NCI-H2171 (cell line): ENCODE data around the gene SLC35F3.
"Not testable (repeated sequence)": the region's sequence is repeated elsewhere in the genome, so short reads cannot be mapped to it uniquely, and the experiment has no call there.

Experiments
- DNase-seq: peaks from one replicate; lab custom pipeline; 2025; lab: John Stamatoyannopoulos, UW

SLC35F3 gene

DNA sequence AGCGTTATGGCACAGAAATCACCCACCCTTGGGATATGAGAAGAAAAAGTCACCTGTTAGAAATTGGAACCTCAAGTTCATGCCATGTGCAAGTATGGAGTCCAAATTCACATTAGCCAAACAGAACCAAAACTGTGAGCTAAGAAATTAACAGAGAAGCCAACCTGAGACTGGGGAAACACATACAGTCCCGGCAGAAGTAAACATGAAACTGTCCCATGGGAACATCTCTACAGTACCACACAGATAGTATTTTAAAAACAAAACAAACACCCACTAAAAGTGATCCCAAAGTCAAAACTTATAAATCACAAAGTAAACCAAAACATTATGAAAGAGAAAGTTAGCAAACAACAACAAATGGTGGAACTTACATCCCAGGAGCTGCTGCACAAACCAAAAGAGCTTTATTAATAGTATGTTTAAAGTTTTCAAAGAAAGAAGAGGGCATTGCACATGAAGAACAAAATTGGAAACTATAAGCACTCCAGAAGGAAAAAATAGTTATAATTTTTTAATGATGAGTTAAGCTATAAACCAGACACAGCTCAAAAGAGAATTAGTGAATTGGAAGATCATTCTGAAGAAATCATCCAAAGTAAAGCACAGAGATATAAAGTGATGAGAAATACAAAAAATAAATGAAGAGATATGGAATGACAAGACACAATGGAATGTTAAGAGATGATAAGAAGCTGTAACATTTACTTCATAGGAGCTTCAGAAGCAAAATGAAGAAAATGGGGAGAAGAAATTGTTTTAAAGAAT, 385.2 kb downstream of the SLC35F3 start:
- DNase-seq = no peak

DNA sequence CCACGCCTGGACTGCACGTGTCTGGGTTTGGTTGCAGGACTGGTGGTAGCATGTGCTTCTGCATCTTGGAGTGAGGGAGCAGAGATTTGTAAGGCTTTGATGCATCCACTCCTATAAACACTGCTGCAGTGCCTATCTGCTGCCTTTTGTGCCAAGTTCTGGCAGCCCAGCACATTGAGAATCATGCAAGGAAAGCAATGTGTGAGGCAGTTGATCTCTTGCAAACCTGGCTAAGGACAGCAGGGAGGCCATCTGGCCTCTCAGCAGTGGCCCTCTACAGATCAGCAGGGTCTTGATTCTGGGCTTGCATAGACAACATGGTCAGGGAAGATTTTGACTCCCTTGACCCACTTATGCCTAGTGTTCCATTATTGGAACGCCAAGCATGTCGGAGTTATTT, 387.5 kb downstream of the SLC35F3 start:
- DNase-seq = no peak

GRCh38 chr1:234292548-234292947, 388.1 kb downstream of the SLC35F3 start:
- no peak for DNase-seq

GRCh38 chr1:234294109-234294817, 389.8 kb downstream of the SLC35F3 start:
- DNase-seq = no peak

GRCh38 chr1:234295068-234295467, 390.6 kb downstream of the SLC35F3 start:
- DNase-seq = peak; percentile 10

DNA sequence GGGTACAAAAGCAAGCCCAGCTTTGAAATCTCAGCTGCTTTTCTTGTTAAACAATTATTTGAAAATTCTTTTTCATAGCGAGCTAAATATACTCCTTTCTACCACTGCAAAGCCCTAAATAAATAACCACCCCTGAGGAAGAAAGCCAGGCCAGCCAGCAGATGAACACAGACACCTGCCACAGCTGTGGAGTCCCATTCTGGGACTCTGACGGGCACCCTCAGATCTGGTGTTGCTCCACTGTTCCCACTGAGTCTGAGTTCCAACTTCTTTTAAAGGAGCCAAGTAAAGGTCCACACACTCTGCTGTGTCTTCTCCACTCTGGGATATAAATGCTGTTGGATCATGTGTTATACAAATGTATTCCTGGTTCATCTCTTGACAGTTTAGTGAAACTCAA, 391.1 kb downstream of the SLC35F3 start:
- DNase-seq = no peak

- no peak for DNase-seq
Measured at GRCh38 chr1:234296496-234296895, 392.0 kb downstream of the SLC35F3 start.

GRCh38 chr1:234297668-234298067, 393.2 kb downstream of the SLC35F3 start:
- DNase-seq = no peak

GRCh38 chr1:234300096-234300495, 395.6 kb downstream of the SLC35F3 start:
- DNase-seq = no peak

GRCh38 chr1:234301663-234302062, 397.2 kb downstream of the SLC35F3 start:
- DNase-seq = not testable (repeated sequence)

DNA sequence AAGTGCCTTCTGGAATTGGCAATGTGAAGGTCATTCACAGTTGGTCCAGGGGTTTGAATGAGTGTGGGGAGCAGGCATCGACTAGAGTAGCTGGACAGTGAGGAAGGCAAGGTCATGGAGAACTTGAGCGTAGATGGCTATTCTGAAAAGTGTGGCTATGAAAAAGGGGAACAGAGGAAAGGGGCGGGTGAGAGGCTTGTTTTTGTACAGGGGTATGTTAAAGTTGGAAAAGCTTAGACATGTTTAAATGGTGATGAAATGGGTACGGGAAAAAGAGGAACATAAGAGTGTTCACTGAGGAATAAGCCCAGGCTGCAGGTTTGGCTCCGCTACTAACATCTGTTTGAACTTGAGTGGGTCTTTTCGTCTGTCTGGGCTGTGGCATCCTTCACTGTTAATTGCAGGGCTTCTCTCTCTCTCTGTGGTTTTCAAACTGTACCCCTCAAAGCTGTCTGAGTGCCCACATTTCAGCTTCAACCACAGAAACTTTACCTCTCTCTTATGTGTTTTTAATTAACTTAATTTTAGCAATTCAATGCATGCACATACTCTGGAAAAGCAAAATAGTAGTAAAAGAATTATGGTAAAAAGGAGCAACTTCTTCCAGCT, 398.0 kb downstream of the SLC35F3 start:
- no peak for DNase-seq

DNA sequence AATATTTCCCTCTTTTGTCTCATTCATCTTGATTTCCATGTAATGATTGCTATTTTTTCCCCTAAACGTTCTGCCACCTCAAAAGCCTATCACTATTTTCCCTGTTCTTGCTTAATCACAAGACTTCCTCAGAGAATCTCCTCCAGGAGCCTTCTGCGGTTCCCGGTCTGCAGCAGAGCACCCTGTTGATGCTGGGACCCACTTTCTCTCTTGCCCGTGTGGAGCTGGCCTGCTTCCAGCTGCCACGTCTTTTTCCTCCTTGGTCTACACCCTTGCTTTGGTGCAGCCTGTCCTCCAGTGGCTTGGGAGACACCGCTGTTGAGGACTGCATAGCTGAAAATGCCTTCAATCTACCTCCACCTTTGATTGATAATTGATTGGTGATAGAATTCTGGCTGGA, 398.8 kb downstream of the SLC35F3 start:
- no peak for DNase-seq

DNA sequence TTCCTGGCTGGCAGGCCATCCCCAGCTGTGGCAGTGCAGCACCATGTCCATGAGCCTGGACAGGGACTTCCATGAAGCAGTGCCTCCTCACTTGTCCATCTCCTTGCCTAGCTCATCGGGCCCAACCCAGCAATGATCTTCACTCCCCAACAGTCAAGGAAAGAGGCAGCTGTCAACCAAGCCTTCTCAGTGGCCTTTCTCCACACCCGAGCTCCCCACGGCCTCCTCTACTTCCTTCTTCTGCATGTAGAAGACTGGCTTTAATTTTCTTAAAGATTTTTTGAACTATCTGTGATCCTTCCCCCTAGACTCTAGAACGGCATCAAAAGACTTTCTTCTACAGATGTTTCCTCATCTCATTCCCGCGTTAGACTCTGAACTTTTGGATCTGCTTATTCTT, 403.2 kb downstream of the SLC35F3 start:
- no peak for DNase-seq

GRCh38 chr1:234309243-234309597, 404.7 kb downstream of the SLC35F3 start:
- DNase-seq = no peak

DNA sequence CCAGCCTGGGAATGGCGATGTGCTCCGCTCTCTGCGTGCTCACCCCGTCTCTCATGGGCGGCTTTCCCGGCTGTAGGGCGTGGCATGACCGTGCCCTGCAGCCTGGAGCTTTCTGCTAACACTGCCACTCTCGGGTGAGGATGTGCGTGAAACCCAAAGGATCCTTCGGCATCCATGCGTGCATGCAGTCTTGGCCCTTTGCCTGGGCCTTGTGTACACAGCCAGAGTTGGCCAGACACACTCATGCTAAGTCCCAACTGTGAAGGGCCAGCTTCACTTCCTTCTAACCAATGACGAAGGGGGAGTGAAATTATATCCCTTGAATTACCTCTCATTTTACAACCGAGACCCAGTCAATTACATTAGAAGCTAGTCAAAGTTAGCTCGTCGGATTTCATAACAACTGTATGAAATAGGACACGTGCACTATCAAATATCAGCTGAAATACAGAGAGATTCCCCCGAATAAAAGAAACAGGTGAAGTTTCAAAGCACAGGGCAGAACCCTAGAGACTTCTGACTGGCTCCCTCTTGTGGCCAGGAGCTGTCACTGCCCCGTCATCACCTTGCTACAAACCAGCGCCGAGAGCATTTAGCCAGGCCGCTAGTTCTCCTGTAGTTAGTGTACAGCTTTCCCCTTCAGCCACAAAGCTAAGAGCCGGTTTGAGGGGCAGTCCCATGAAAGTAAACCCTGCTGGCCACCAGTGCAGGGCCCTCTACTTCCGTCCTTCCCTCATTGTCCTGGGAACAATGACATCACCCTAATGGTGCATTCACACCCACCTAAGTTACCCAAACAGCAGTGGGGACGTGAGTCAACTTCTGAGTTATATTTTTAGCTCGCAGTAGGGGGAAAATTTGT, 405.4 kb downstream of the SLC35F3 start:
- DNase-seq = peak; percentile 56

- DNase-seq = no peak
Measured at GRCh38 chr1:234310460-234310817, 406.0 kb downstream of the SLC35F3 start.

- DNase-seq = no peak
Measured at GRCh38 chr1:234311414-234311813, 406.9 kb downstream of the SLC35F3 start.

DNA sequence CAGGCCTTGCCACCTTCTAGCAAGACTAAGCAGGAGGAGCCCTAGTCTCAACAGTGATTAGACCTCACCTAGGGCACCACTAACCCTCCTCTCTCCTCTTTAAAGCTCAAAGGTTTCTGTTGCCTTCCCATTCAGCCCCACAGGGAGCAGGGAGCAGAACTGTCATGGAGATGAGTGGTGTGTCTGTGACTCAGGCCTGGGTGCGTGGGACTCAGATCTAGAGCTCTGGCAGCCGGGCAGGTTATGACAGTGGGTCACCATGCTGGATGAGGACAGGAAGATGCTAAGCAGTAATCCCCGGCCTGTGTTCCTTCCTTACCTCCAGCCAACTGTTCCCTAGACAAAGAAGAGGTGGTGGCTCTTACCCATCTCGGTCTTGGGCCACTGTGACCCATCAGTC, 408.7 kb downstream of the SLC35F3 start:
- DNase-seq = no peak

- DNase-seq = no peak
Measured at GRCh38 chr1:234315091-234315541, 410.6 kb downstream of the SLC35F3 start.

- no peak for DNase-seq
Measured at GRCh38 chr1:234315588-234315987, 411.1 kb downstream of the SLC35F3 start.

DNA sequence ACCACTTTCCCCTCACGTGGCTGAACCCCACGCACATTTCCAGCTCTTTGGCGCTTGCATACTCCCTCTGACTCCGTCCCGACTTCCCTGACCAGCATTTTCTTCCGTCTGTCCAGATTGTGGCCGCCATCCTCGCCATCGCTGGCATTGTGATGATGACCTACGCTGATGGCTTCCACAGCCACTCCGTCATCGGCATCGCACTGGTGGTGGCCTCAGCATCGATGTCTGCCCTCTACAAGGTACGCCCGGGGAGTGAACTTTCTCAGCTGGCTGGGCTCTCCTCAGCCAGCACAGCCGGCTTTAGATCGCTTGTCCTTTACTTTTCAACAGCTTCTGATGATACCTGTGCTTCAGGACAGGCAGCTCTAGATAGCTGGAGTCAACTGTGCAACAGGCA, 412.0 kb downstream of the SLC35F3 start:
- DNase-seq = no peak

GRCh38 chr1:234316937-234317336, 412.5 kb downstream of the SLC35F3 start:
- DNase-seq = no peak
